HEK293 (cell line): ENCODE measurements around the gene SHISAL2A.

Source experiments
- CTCF ChIA-PET: fragments of 350-600 bp; formaldehyde crosslinking; extraction: SDS; loops from one replicate; lab custom pipeline; 2021; ENCODE audit warnings: antibody characterized with exemption; lab: Yijun Ruan, JAX
- POLR2A ChIA-PET: fragments of 300-600 bp; formaldehyde crosslinking; extraction: SDS; loops from one replicate; lab custom pipeline; 2020; ENCODE audit warnings: antibody characterized with exemption, inconsistent platforms; lab: Yijun Ruan, JAX
- H3K27ac ChIP-seq: fragments of 200-500 bp; sonication (Bioruptor generic); 2 replicates; pipeline ENCODE4 v1.5.1; 2014; ENCODE audit warnings: low read depth, low read length, control low read depth, inconsistent platforms; ENCODE audit errors: extremely low read depth
- H3K36me3 ChIP-seq, 2 experiments: fragments of 200-500 bp in 1 of 2; sonication (Bioruptor generic) in 1 of 2; 1 replicate in 1 of 2; 2 replicates in 1 of 2; pipeline ENCODE4 v1.5.1; 2014 to 2017; ENCODE audit warnings: inconsistent platforms in 2 of 2, low read length in 2 of 2; ENCODE audit not compliant: control insufficient read depth in 2 of 2, insufficient read depth in 1 of 2
- H3K4me1 ChIP-seq: fragments of 200-500 bp; sonication (Bioruptor generic); 2 replicates; pipeline ENCODE4 v1.5.1; 2014; ENCODE audit warnings: mild to moderate bottlenecking, low read length, inconsistent platforms; ENCODE audit not compliant: control insufficient read depth, insufficient read depth
- H3K4me3 ChIP-seq: 2 replicates; pipeline ENCODE4 v1.5.1; 2011; ENCODE audit warnings: low read depth, mild to moderate bottlenecking, control low read depth, low read length, moderate library complexity
- H3K9me3 ChIP-seq: fragments of 200-500 bp; sonication (Bioruptor generic); 2 replicates; pipeline ENCODE4 v1.5.1; 2014; ENCODE audit warnings: low read depth, low read length, inconsistent platforms; ENCODE audit not compliant: control insufficient read depth, insufficient read depth
- BCL6B ChIP-seq: fragments of 450-650 bp; formaldehyde crosslinking; IDR thresholded peaks from 2 replicates; pipeline ENCODE4 v1.5.1; 2017; ENCODE audit warnings: missing biosample characterization, missing genetic modification characterization
- GLI4 ChIP-seq: fragments of 450-650 bp; formaldehyde crosslinking; IDR thresholded peaks from 2 replicates; pipeline ENCODE4 v1.5.1; 2016; ENCODE audit warnings: missing biosample characterization, missing genetic modification characterization
- HOXD13 ChIP-seq: sonication (generic); formaldehyde crosslinking; IDR thresholded peaks from 2 replicates; pipeline ENCODE4 v1.8.0; 2022; ENCODE audit warnings: missing genetic modification reagents, borderline replicate concordance
- INSM2 ChIP-seq: fragments of 450-650 bp; formaldehyde crosslinking; IDR thresholded peaks from 2 replicates; pipeline ENCODE4 v1.5.1; 2016; ENCODE audit warnings: missing biosample characterization, missing genetic modification characterization
- KLF1 ChIP-seq: fragments of 450-650 bp; formaldehyde crosslinking; IDR thresholded peaks from 2 replicates; pipeline ENCODE4 v1.5.1; 2016; ENCODE audit warnings: missing biosample characterization, missing genetic modification characterization
- KLF10 ChIP-seq: fragments of 450-650 bp; IDR thresholded peaks from 2 replicates; pipeline ENCODE4 v1.5.1; 2018; ENCODE audit warnings: missing biosample characterization, mild to moderate bottlenecking, missing genetic modification characterization
- MYNN ChIP-seq: fragments of 450-650 bp; formaldehyde crosslinking; IDR thresholded peaks from 2 replicates; pipeline ENCODE4 v1.5.1; 2016; ENCODE audit warnings: missing biosample characterization, missing genetic modification characterization, borderline replicate concordance
- SETDB1 ChIP-seq: IDR thresholded peaks from one replicate; pipeline ENCODE4 v1.6.1; 2017; ENCODE audit warnings: mild to moderate bottlenecking, low read length, moderate library complexity, mixed read lengths; ENCODE audit not compliant: insufficient read length
- SP3 ChIP-seq: fragments of 450-650 bp; formaldehyde crosslinking; IDR thresholded peaks from 2 replicates; pipeline ENCODE4 v1.5.1; 2016; ENCODE audit warnings: missing biosample characterization, missing genetic modification characterization
- TCF7L2 ChIP-seq: IDR thresholded peaks from 2 replicates; pipeline ENCODE4 v1.6.1; 2011; ENCODE audit warnings: low read depth, mild to moderate bottlenecking, inconsistent platforms, low read length, moderate library complexity, borderline replicate concordance
- WT1 ChIP-seq: fragments of 450-650 bp; formaldehyde crosslinking; IDR thresholded peaks from 2 replicates; pipeline ENCODE4 v1.5.1; 2016; ENCODE audit warnings: missing biosample characterization, missing genetic modification characterization
- ZBTB17 ChIP-seq: fragments of 450-650 bp; formaldehyde crosslinking; IDR thresholded peaks from 2 replicates; pipeline ENCODE4 v1.5.1; 2016; ENCODE audit warnings: missing biosample characterization, missing genetic modification characterization
- ZBTB48 ChIP-seq: fragments of 450-650 bp; formaldehyde crosslinking; IDR thresholded peaks from 2 replicates; pipeline ENCODE4 v1.5.1; 2016; ENCODE audit warnings: missing biosample characterization, missing genetic modification characterization
- ZIC2 ChIP-seq: fragments of 450-650 bp; formaldehyde crosslinking; IDR thresholded peaks from 2 replicates; pipeline ENCODE4 v1.5.1; 2016; ENCODE audit warnings: missing biosample characterization, missing genetic modification characterization
- ZNF146 ChIP-seq: fragments of 450-650 bp; formaldehyde crosslinking; IDR thresholded peaks from 2 replicates; pipeline ENCODE4 v1.5.1; 2016; ENCODE audit warnings: missing biosample characterization, missing genetic modification characterization
- ZNF16 ChIP-seq: fragments of 450-650 bp; formaldehyde crosslinking; IDR thresholded peaks from 2 replicates; pipeline ENCODE4 v1.5.1; 2016; ENCODE audit warnings: low read depth, missing biosample characterization, missing genetic modification characterization
- ZNF211 ChIP-seq: fragments of 450-650 bp; formaldehyde crosslinking; IDR thresholded peaks from 2 replicates; pipeline ENCODE4 v1.5.1; 2016; ENCODE audit warnings: low read depth, missing biosample characterization, missing genetic modification characterization
- ZNF24 ChIP-seq: fragments of 450-650 bp; formaldehyde crosslinking; IDR thresholded peaks from 2 replicates; pipeline ENCODE4 v1.5.1; 2016; ENCODE audit warnings: missing biosample characterization, missing genetic modification characterization
- ZNF248 ChIP-seq: fragments of 450-650 bp; formaldehyde crosslinking; IDR thresholded peaks from 2 replicates; pipeline ENCODE4 v1.5.1; 2017; ENCODE audit warnings: missing biosample characterization, missing genetic modification characterization
- ZNF311 ChIP-seq: fragments of 450-650 bp; formaldehyde crosslinking; IDR thresholded peaks from 2 replicates; pipeline ENCODE4 v1.5.1; 2017; ENCODE audit warnings: missing biosample characterization, missing genetic modification characterization, borderline replicate concordance
- ZNF335 ChIP-seq: fragments of 450-650 bp; formaldehyde crosslinking; conservative IDR thresholded peaks from 2 replicates; pipeline ENCODE4 v1.5.1; 2016; ENCODE audit warnings: missing biosample characterization, missing genetic modification characterization
- ZNF433 ChIP-seq: fragments of 450-650 bp; formaldehyde crosslinking; IDR thresholded peaks from 2 replicates; pipeline ENCODE4 v1.5.1; 2016; ENCODE audit warnings: missing biosample characterization, missing genetic modification characterization, low read depth
- ZNF544 ChIP-seq: fragments of 450-650 bp; formaldehyde crosslinking; IDR thresholded peaks from 2 replicates; pipeline ENCODE4 v1.5.0; 2017; ENCODE audit warnings: missing biosample characterization, missing genetic modification characterization
- ZNF558 ChIP-seq: fragments of 450-650 bp; formaldehyde crosslinking; IDR thresholded peaks from 2 replicates; pipeline ENCODE4 v1.5.1; 2016; ENCODE audit warnings: missing biosample characterization, missing genetic modification characterization
- ZNF777 ChIP-seq: fragments of 450-650 bp; formaldehyde crosslinking; IDR thresholded peaks from 2 replicates; pipeline ENCODE4 v1.5.1; 2017; ENCODE audit warnings: missing biosample characterization, missing genetic modification characterization, borderline replicate concordance
- ZNF843 ChIP-seq: fragments of 450-650 bp; formaldehyde crosslinking; IDR thresholded peaks from 2 replicates; pipeline ENCODE4 v1.5.1; 2016; ENCODE audit warnings: missing biosample characterization, missing genetic modification characterization
- TF ChIP-seq, protein P1 (sequence below): fragments of 450-650 bp; IDR thresholded peaks from 2 replicates; pipeline ENCODE4 v1.5.1; 2018; ENCODE audit warnings: missing biosample characterization, mild to moderate bottlenecking, missing genetic modification characterization

Gene SHISAL2A

GRCh38 chr1:52621950-52622349, 11.0 kb upstream of the SHISAL2A start:
- POLR2A ChIA-PET: no interaction called here

DNA sequence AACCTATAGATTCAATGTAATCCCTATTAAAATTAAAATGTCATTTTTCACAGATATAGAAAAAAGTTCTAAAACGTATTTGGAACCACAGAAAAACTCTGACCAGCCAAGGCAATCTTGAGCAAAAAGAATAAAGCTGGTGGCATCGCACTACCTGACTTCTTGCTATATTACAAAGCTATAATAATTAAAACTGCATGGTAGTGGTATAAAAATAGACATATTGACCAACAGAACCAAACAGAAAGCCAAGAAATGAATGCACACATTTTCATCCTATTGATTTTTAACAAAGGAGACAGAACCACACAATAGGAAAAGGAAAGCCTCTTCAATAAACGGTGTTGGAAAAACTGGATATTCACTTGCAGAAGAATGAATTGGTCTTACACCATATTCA, 9.2 kb upstream of the SHISAL2A start:
- POLR2A ChIA-PET: no interaction called here
- no peak for TF ChIP-seq ZNF433 (tag by site-specific recombination)
- no peak for TF ChIP-seq ZNF843
- no peak for TF ChIP-seq KLF10
- TF ChIP-seq KLF1 (tag by site-specific recombination): no peak
- no peak for TF ChIP-seq GLI4 (tag by site-specific recombination)
- no peak for TF ChIP-seq ZNF146 (tag by site-specific recombination)
- TF ChIP-seq ZNF335 (tag by site-specific recombination): no peak
- TF ChIP-seq ZIC2: no peak
- TF ChIP-seq ZBTB17: no peak
- no peak for TF ChIP-seq ZBTB48 (tag by site-specific recombination)
- TF ChIP-seq WT1 (tag by site-specific recombination): no peak
- no peak for TF ChIP-seq ZNF211 (tag by site-specific recombination)
- TF ChIP-seq ZNF16 (tag by site-specific recombination): no peak
- TF ChIP-seq, protein P1, sequence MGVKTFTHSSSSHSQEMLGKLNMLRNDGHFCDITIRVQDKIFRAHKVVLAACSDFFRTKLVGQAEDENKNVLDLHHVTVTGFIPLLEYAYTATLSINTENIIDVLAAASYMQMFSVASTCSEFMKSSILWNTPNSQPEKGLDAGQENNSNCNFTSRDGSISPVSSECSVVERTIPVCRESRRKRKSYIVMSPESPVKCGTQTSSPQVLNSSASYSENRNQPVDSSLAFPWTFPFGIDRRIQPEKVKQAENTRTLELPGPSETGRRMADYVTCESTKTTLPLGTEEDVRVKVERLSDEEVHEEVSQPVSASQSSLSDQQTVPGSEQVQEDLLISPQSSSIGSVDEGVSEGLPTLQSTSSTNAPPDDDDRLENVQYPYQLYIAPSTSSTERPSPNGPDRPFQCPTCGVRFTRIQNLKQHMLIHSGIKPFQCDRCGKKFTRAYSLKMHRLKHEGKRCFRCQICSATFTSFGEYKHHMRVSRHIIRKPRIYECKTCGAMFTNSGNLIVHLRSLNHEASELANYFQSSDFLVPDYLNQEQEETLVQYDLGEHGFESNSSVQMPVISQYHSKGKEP (tag by site-specific recombination): no peak
- TF ChIP-seq, all 188 proteins: peak for 0
- Histone ChIP-seq H3K27ac (no peak overlapping the region), H3K4me1 (no peaks in the 10 kb centered on the region), H3K9me3 (no peaks in the 10 kb centered on the region), H3K4me3 (no peak overlapping the region), H3K36me3 (no peaks in the 10 kb centered on the region)
- CTCF ChIA-PET: no interaction called here

More at GRCh38 chr1:52621950-52622349, 11.0 kb upstream of the SHISAL2A start:
- Histone ChIP-seq H3K9me3 (no peaks in the 10 kb centered on the region), H3K4me3 (no peak overlapping the region), H3K4me1 (no peaks in the 10 kb centered on the region), H3K36me3 (no peaks in the 10 kb centered on the region), H3K27ac (no peak overlapping the region)
- TF ChIP-seq INSM2 (tag by site-specific recombination) (no peak), ZNF24 (tag by site-specific recombination) (no peak), ZNF777 (tag by site-specific recombination) (no peak), ZNF311 (tag by site-specific recombination) (no peak), SETDB1 (peak; percentile 18), HOXD13 (no peak), TCF7L2 (no peak), ZNF248 (tag by site-specific recombination) (peak; percentile 96), SP3 (tag by site-specific recombination) (no peak), ZNF544 (tag by site-specific recombination) (no peak), MYNN (tag by site-specific recombination) (no peak), BCL6B (tag by site-specific recombination) (no peak), ZNF558 (tag by site-specific recombination) (no peak)
- CTCF ChIA-PET: no interaction called here
